ENCODE data around the gene TNPO1.

DNA sequence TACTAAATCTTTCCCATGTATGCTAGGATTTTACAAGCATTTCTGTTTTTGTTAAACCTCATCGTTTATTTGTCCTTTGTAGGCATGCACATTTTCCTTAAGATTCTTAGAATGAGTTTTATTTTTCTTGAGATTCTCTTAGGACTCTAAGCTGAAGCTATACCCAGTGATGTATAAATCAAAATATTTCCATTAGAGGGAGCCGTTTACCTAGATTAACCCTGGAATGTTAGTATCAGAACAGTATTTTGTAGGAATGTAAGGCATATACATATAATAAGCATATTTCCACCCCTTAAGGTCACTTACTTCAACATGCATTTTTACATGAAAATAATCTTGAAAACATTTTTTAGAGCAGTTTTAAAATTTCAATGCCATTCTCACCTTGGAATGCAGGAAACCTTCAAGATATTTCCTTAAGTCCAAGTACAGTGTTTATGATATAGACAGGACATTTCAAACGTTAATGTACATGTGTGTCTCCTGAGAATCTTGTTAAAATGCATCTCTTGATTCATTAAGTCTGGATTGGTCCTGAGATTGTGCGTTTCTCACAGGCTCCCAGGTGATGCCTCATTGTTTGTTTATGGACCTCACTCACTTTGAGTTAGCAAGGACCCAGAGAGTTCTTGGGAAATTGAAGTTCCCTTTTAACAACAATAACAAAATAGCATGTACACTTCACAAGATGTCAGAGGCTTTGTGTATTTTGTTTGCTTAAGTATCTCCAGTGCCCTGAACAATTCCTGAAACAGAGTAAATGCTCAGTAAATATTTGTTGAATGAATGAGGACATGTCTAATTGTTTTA is 104.4 kb downstream of the TNPO1 start:
- TF ChIP-seq CBX2 (IDR thresholded peaks at IDR 0.05; ENCODE audit: borderline replicate concordance, low read depth) (no peak), ESRRA (IDR thresholded peaks at IDR 0.05; ENCODE audit: borderline replicate concordance, low read length) (no peak), NR3C1 (IDR thresholded peaks at IDR 0.05) (no peak), MAZ (IDR thresholded peaks at IDR 0.05; ENCODE audit: borderline replicate concordance, low read depth, low read length) (no peak), GATA3 (IDR thresholded peaks at IDR 0.05; ENCODE audit: borderline replicate concordance) (no peak), HOXB13 (CRISPR knock-in tag; IDR thresholded peaks at IDR 0.05; ENCODE audit: low read depth) (no peak), POLR2A (IDR thresholded peaks at IDR 0.05; ENCODE audit: low read length) (no peak), MYC (IDR thresholded peaks at IDR 0.05; ENCODE audit: borderline replicate concordance, low read length) (no peak), CHD4 (IDR thresholded peaks at IDR 0.05; ENCODE audit: borderline replicate concordance) (no peak), USF2 (IDR thresholded peaks at IDR 0.05) (no peak), BCL3 (IDR thresholded peaks at IDR 0.05) (no peak), RNF2 (IDR thresholded peaks at IDR 0.05; ENCODE audit: borderline replicate concordance, low read depth) (no peak)
- TF ChIP-seq, protein P1, sequence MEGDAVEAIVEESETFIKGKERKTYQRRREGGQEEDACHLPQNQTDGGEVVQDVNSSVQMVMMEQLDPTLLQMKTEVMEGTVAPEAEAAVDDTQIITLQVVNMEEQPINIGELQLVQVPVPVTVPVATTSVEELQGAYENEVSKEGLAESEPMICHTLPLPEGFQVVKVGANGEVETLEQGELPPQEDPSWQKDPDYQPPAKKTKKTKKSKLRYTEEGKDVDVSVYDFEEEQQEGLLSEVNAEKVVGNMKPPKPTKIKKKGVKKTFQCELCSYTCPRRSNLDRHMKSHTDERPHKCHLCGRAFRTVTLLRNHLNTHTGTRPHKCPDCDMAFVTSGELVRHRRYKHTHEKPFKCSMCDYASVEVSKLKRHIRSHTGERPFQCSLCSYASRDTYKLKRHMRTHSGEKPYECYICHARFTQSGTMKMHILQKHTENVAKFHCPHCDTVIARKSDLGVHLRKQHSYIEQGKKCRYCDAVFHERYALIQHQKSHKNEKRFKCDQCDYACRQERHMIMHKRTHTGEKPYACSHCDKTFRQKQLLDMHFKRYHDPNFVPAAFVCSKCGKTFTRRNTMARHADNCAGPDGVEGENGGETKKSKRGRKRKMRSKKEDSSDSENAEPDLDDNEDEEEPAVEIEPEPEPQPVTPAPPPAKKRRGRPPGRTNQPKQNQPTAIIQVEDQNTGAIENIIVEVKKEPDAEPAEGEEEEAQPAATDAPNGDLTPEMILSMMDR (IDR thresholded peaks at IDR 0.05): peak; percentile 64
- TF ChIP-seq, protein P2, sequence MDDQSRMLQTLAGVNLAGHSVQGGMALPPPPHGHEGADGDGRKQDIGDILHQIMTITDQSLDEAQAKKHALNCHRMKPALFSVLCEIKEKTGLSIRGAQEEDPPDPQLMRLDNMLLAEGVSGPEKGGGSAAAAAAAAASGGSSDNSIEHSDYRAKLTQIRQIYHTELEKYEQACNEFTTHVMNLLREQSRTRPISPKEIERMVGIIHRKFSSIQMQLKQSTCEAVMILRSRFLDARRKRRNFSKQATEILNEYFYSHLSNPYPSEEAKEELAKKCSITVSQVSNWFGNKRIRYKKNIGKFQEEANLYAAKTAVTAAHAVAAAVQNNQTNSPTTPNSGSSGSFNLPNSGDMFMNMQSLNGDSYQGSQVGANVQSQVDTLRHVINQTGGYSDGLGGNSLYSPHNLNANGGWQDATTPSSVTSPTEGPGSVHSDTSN (IDR thresholded peaks at IDR 0.05): no peak

Measured in A549 (cell line).